Medulla oblongata (tissue), 1 donor: ENCODE data around the gene TRIM22.
"Not testable (repeated sequence)": the region's sequence is repeated elsewhere in the genome, so short reads cannot be mapped to it uniquely, and the experiment has no call there.

Experiments used
- DNase-seq: peaks from one replicate; pipeline ENCODE4 v3.0.0-alpha.2; 2015; ENCODE audit errors: extremely low spot score

The TRIM22 gene, protein sequence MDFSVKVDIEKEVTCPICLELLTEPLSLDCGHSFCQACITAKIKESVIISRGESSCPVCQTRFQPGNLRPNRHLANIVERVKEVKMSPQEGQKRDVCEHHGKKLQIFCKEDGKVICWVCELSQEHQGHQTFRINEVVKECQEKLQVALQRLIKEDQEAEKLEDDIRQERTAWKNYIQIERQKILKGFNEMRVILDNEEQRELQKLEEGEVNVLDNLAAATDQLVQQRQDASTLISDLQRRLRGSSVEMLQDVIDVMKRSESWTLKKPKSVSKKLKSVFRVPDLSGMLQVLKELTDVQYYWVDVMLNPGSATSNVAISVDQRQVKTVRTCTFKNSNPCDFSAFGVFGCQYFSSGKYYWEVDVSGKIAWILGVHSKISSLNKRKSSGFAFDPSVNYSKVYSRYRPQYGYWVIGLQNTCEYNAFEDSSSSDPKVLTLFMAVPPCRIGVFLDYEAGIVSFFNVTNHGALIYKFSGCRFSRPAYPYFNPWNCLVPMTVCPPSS

DNA sequence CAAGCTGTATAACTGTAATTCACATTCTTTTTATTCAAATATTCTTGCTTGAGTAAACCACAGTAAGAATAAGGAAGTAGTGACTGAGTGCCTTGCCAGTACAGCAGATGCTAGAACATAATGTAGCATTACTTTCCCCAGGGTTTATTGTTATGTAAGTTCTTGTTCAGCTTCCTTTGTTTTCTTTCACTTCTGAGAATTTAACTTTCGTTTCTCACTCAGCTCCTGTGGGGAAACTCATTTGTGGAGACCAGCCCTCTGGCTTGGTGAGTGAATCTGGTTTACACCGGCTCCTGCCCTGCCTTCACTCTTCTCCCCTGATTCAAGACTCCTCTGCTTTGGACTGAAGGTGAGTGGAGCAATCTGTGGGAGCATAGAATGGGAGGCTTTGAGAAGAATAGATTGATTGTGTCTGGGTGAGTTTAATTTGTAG is at the start of gene TRIM22:
Gene TRIM22, plus strand, starts transcription at position 240 of the 433 bp plus-strand sequence. CDS start 6,443 bp downstream, outside the sequence.
- peak; percentile 89 for DNase-seq

DNA sequence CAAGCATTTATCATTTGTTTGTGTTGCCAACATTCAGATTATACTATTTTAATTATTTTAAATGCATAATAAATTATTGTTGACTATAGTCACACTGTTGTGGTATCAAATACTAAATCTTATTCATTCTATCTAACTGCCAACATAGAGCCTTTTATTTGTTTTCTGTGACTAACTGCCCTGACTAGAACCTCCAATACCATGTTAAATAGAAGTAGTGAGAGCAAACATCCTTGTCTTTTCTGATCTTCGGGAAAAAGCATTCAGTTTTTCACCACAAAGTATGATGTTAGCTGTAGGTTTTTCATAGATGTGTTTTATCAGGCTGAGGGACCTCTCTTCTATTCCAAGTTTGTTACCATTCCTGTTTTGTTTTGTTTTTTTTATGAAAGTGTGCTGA is 49.6 kb upstream of the TRIM22 start:
- no peak for DNase-seq

DNA sequence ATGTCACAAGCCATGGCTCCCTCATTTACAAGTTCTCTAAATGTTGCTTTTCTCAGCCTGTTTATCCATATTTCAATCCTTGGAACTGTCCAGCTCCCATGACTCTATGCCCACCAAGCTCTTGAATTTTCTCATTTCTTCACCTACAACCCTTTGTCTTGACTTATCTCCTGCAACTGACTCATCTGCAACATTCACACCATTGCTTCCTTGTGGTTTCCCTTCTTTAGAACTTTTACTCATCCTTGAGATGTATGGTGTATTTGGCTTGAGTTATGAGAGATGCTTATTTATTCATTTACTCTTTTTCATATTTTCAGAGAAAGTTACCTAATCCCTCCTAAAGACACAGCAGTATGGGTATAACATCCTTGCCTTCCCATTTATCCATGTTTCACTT is 46.0 kb upstream of the TRIM22 start:
- no peak for DNase-seq

DNA sequence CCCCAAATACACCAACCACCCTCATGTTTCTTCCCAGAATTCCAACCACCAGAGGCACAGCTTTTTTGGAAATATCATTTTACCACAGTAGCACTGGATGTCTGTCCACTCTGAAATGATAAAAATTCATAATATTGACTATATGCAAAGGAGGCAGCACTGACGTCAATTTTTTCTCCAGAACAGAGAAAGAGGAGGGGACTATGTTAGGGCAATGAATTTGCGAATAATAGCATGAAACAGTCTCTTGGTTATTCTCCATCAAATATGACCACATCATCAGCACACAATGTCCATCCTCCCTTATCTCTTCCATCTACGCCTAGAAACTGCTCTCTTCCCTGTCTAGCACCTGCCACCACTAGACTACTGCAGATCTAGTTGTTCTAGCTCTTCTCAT is 43.5 kb upstream of the TRIM22 start:
- DNase-seq, result no peak

- DNase-seq, result no peak
Observed at GRCh38 chr11:5655474-5655873, 34.1 kb upstream of the TRIM22 start.

- DNase-seq, result not testable (repeated sequence)
Observed at GRCh38 chr11:5656956-5657355, 32.6 kb upstream of the TRIM22 start.

GRCh38 chr11:5658318-5658717 is 31.3 kb upstream of the TRIM22 start:
- DNase-seq, result no peak

GRCh38 chr11:5663511-5663910 is 26.1 kb upstream of the TRIM22 start:
- no peak for DNase-seq

- no peak for DNase-seq
Observed at GRCh38 chr11:5665051-5665570, 24.5 kb upstream of the TRIM22 start.

DNA sequence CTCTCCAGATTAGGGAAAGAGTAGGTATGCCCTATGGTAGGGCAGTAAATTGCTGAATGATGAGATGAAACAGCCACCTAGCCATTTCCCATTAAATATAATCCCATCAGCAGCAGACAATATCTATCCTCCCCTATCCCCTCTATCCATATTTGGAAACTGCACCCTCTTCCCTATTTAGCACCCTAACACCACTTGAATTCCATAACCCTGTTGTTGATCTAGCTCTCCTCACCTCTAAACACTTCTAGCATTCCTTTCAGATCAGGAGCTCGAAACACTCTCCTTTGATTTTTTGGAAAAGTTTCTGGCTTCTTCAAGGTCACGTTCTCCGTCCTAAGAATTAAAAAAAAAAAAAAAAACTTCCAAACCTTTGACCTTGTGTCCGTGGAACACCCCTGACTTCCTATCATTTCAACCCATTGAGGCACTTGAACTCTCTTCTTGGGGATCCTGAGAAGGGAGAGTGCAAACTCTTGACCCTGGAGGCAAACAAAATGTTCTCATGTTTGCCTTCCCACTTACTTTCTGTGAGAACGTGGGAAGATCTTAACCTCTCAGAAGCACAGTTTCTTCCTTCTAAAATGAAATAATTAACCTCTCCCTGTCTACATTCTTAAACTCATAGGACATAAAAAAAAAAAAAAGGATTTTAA is 23.7 kb upstream of the TRIM22 start:
- DNase-seq, result no peak

DNA sequence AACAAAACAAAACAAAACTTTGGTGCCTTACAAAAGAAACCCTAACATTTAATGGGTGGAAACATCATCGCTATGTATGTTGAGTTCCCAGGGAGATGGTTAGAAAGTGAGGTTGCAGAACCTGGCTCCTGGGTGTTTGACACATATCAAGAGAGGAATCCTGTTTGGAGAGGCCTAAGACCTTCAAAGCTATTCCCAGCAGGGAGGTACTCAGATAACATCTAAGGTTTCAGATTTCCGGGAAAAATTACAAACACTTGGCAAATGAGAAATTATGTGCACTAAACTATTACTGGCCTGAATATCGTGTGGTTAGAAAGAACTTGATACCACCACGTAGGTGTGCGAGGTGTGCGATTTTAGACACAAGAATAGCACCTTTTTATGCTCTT is 23.2 kb upstream of the TRIM22 start:
- no peak for DNase-seq

- no peak for DNase-seq
Observed at GRCh38 chr11:5671831-5672230, 17.8 kb upstream of the TRIM22 start.

GRCh38 chr11:5674391-5674790 is 15.2 kb upstream of the TRIM22 start:
- no peak for DNase-seq

- no peak for DNase-seq
Observed at GRCh38 chr11:5679811-5680210, 9.8 kb upstream of the TRIM22 start.

DNA sequence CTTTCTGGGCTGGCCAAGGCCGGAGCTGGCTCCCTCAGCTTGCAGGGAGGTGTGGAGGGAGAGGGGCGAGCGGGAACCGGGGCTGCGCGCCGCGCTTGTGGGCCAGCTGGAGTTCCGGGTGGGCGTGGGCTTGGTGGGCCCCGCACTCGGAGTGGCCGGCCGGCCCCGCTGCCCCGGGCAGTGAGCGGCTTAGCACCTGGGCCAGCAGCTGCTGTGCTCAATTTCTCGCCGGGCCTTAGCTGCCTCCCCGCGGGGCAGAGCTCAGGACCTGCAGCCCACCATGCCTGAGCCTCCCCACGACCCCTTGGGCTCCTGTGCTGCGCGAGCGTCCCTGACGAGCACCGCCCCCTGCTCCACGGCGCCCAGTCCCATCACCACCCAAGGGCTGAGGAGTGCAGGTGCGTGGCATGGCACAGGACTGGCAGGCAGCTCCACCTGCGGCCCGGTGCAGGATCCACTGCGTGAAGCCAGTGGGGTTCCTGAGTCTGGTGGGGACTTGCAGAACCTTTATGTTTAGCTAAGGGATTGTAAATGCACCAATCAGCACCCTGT is 6.6 kb upstream of the TRIM22 start:
- DNase-seq, result not testable (repeated sequence)

- not testable (repeated sequence) for DNase-seq
Observed at GRCh38 chr11:5683620-5684019, 6.0 kb upstream of the TRIM22 start.

GRCh38 chr11:5684036-5684645 is 5.4 kb upstream of the TRIM22 start:
- DNase-seq, result no peak

DNA sequence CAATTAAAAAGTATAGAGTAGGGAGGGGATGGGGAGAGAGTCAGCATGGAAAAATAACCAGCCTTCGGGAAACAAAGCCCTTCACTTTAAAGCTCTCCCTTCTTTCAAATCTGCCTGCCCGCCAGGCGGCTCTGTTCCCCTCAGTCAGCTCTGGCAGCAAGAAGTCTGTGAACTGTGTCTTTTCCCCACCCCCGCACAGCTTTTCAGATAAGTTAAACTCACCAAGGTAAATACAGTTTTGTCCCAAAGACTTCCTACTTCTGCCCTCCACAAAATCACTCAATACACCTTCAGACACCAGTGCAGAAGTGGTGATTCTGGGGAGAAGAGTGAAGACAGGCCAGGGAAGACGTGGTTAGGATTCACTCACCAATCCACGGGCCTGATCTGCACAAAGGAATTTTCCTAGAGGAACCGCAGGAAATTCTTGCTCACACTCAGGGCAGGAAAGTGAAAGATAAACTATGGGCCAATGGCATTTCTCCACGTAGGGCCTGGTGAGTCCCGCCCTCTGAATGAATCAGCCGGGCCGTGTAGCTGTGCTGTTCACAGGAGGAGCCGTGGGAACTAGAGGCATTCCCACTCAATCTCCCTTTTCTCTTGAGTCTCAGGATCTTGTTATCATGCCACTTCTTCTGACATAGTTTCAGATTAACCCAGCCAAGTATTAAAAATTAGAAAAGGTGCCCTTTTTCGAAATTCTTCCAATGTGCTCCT is 4.8 kb upstream of the TRIM22 start, which contains the start of gene TRIM5:
Gene TRIM5, minus strand, starts transcription at position 429 of the 717 bp plus-strand sequence. CDS start 4,897 bp downstream, outside the sequence.
- DNase-seq, result peak; percentile 91

GRCh38 chr11:5686426-5686825 is 3.2 kb upstream of the TRIM22 start:
- DNase-seq, result no peak

DNA sequence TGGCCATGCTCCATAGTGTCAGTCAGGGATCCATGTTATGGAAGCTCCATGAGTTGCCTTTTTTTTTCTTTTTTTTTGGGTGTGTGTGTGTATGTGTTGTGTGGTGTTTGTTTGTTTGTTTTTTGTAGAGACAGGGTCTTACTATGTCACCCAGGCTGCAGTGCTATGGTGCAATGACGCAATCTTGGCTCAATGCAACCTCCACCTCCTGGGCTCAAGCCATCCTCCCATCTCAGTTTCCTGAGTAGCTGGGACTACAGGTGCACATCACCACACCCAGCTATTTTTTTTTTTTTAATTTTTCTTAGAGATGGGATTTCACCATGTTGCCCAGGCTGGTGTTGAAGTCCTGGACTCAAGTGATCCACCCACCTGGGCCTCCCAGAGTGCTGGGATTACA is 1.1 kb upstream of the TRIM22 start:
- DNase-seq, result no peak

DNA sequence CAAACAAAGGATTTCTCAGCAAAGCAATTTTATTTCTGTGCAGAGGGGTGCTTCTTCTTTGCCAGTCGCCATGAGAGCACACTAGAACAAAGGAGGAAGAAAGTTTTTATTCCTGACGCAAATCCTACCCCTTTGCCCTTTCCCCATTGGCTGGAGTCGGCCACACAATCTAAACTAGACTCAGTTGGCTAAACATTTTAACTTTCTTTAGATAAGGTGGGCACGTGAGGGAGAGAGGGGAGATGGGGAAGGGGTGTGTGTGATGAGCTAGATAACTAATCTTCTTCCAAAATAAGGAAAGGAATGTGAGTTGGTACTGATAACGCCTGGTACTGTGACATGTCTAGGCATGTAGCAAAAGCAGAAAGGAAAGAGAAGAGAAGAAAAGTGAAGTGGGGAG is 626 bp downstream of the TRIM22 start:
- DNase-seq, result peak; percentile 54
